Upper lobe of left lung (tissue), 4 donors: ENCODE measurements around the gene DFFA.

Experiments
- CTCF ChIP-seq, 6 experiments: fragments of 450-650 bp in 4 of 6; fragments of 200-600 bp in 2 of 6; sonication (generic) in 2 of 6; IDR thresholded peaks; one replicate each; pipeline ENCODE4 v1.5.1; 2016 to 2019; ENCODE audit warnings: antibody characterized with exemption in 6 of 6
- EP300 ChIP-seq, 4 donors: sonication (generic); formaldehyde crosslinking; IDR thresholded peaks; one replicate each; pipeline ENCODE4 v1.5.1; 2017; ENCODE audit warnings: antibody characterized with exemption in 4 of 4, control low read depth in 2 of 4
- POLR2A ChIP-seq, 4 donors: fragments of 450-650 bp; IDR thresholded peaks; one replicate each; pipeline ENCODE4 v1.5.1; 2016 to 2017; ENCODE audit warnings: antibody characterized with exemption in 4 of 4, mild to moderate bottlenecking in 2 of 4
- POLR2AphosphoS5 ChIP-seq, 2 donors: sonication (generic); formaldehyde crosslinking; IDR thresholded peaks; one replicate each; pipeline ENCODE4 v1.5.1; 2017; ENCODE audit warnings: antibody characterized with exemption in 2 of 2

GRCh38 chr1:10450156-10450814, 22.0 kb downstream of the DFFA start:
- TF ChIP-seq CTCF (IDR thresholded peaks at IDR 0.05) (no peak), POLR2A (IDR thresholded peaks at IDR 0.05) (no peak), POLR2AphosphoS5 (IDR thresholded peaks at IDR 0.05) (no peak), EP300 (IDR thresholded peaks at IDR 0.05) (no peak)
